Chondrocyte (in vitro differentiated cells): ENCODE data around the gene CRLF2. TPM values are rescaled to one million over a fixed set of nuclear protein-coding genes. Genes with fewer than 3 reads are reported as not detected.

Experiments used
- DNase-seq: peaks from one replicate; pipeline ENCODE4 v3.0.0; 2021; ENCODE audit warnings: mixed read lengths, low spot score
- H3K27ac Mint-ChIP-seq: one replicate; pipeline ENCODE4 v1.8.0; 2021; ENCODE audit warnings: mild to moderate bottlenecking, moderate library complexity, mixed read lengths; ENCODE audit not compliant: unreplicated experiment
- H3K27me3 Mint-ChIP-seq: 2 replicates; pipeline ENCODE4 v1.8.0; 2021; ENCODE audit warnings: low read depth, mixed read lengths
- H3K36me3 Mint-ChIP-seq: 2 replicates; pipeline ENCODE4 v1.8.0; 2021; ENCODE audit warnings: low read depth, mixed read lengths
- H3K4me1 Mint-ChIP-seq: 2 replicates; pipeline ENCODE4 v1.8.0; 2021; ENCODE audit warnings: low read depth, mild to moderate bottlenecking, mixed read lengths
- H3K4me3 Mint-ChIP-seq: one replicate; pipeline ENCODE4 v1.8.0; 2021; ENCODE audit warnings: mild to moderate bottlenecking, moderate library complexity, mixed read lengths; ENCODE audit not compliant: unreplicated experiment
- H3K9me3 Mint-ChIP-seq: 2 replicates; pipeline ENCODE4 v1.8.0; 2021; ENCODE audit warnings: low read depth, mixed read lengths
- CTCF ChIP-seq: fragments of 200-600 bp; sonication (generic); IDR thresholded peaks from 2 replicates; pipeline ENCODE4 v1.5.0; 2021; ENCODE audit warnings: antibody characterized with exemption, mild to moderate bottlenecking, moderate library complexity
- total RNA-seq: library from RNA; stranded (reverse); gene quantifications from 3 replicates; pipeline ENCODE4 v1.2.1, GENCODE V29; 2021

The CRLF2 gene
- total RNA-seq, 1 donor from 2014 or later, result not detected

- Mint-ChIP-seq H3K27ac (no peak overlapping the region), H3K4me1 (peaks cover 11% of the 10 kb centered on the region), H3K27me3 (peaks cover 28% of the 10 kb centered on the region), H3K9me3 (no peaks in the 10 kb centered on the region), H3K36me3 (peaks cover 2% of the 10 kb centered on the region), H3K4me3 (no peak overlapping the region)
- TF ChIP-seq CTCF, result no peak
- no peak for DNase-seq
Observed at GRCh38 chrX:1167918-1168481, 44.4 kb downstream of the CRLF2 start.

GRCh38 chrX:1167466-1167865 lies 45.0 kb downstream of the CRLF2 start:
- no peaks in the 10 kb centered on the region for H3K9me3 Mint-ChIP-seq
- no peak overlapping the region for H3K4me3 Mint-ChIP-seq
- H3K27ac Mint-ChIP-seq, result no peak overlapping the region
- peaks cover 2% of the 10 kb centered on the region for H3K36me3 Mint-ChIP-seq
- DNase-seq, result no peak
- H3K27me3 Mint-ChIP-seq, result peaks cover 24% of the 10 kb centered on the region
- TF ChIP-seq CTCF, result no peak
- peaks cover 11% of the 10 kb centered on the region for H3K4me1 Mint-ChIP-seq

GRCh38 chrX:1165535-1166196 lies 46.8 kb downstream of the CRLF2 start:
- H3K4me3 Mint-ChIP-seq, result no peak overlapping the region
- no peak overlapping the region for H3K27ac Mint-ChIP-seq
- H3K27me3 Mint-ChIP-seq, result peaks cover 10% of the 10 kb centered on the region
- H3K36me3 Mint-ChIP-seq, result no peaks in the 10 kb centered on the region
- peaks cover 9% of the 10 kb centered on the region for H3K4me1 Mint-ChIP-seq
- no peak for TF ChIP-seq CTCF
- DNase-seq, result no peak
- H3K9me3 Mint-ChIP-seq, result no peaks in the 10 kb centered on the region

DNA sequence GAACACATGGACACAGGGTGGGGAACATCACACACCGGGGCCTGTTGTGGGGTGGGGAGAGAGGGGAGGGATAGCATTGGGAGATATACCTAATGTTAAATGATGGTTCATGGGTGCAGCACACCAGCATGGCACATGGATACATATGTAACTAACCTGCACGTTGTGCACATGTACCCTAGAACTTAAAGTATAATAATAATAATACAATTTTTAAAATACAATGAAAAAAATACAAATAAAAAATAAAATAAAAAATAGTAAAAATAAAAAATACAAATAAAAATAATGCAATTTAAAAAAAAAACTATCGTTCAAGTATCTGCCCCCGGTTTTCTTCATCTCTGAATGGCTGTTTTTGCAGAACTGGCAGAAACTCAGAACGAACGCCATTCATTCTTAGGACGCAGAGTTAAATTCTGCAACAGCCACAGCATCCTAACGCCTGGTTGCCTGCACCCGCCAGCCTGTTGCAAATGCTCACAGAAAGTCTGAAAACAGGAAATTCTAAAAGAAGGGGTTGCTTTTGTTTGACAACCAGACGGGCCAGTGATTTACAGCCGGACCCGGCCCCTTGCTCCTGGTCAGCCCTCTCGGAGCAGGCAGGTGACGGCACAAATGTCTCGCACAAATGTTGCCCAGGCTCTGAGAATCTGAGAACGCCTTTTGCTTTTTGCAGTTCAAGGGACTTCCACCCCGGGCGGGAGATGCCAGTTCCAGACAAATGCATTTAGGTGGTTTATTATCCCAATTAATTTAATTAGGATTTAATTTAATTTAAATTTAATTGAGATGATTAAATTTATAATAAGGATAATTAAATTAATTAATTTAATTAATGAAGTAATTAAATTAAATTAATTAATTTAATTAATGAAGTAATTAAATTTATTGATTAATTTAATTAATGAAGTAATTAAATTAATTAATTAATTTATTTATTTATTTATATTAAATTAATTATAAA lies 47.8 kb downstream of the CRLF2 start:
- Mint-ChIP-seq H3K27me3 (peaks cover 9% of the 10 kb centered on the region), H3K27ac (no peak overlapping the region), H3K9me3 (no peaks in the 10 kb centered on the region), H3K4me3 (no peak overlapping the region), H3K36me3 (no peaks in the 10 kb centered on the region), H3K4me1 (peaks cover 4% of the 10 kb centered on the region)
- TF ChIP-seq CTCF, result no peak
- DNase-seq, result no peak

- H3K4me1 Mint-ChIP-seq, result peaks cover 4% of the 10 kb centered on the region
- no peaks in the 10 kb centered on the region for H3K9me3 Mint-ChIP-seq
- no peak for TF ChIP-seq CTCF
- H3K27me3 Mint-ChIP-seq, result peaks cover 13% of the 10 kb centered on the region
- H3K27ac Mint-ChIP-seq, result no peak overlapping the region
- DNase-seq, result no peak
- no peak overlapping the region for H3K4me3 Mint-ChIP-seq
- no peaks in the 10 kb centered on the region for H3K36me3 Mint-ChIP-seq
Observed at GRCh38 chrX:1163231-1163630, 49.2 kb downstream of the CRLF2 start.
